Glutamatergic neuron (in vitro differentiated cells): ENCODE measurements around the gene IGLON5. TPM values are rescaled to one million over a fixed set of nuclear protein-coding genes. Genes with fewer than 3 reads are reported as not detected.

Source experiments
- DNase-seq: peaks from one replicate; pipeline ENCODE4 v3.0.0; 2022
- H3K27ac Mint-ChIP-seq: one replicate; pipeline ENCODE4 v1.8.0; 2020; ENCODE audit warnings: mild to moderate bottlenecking, mixed read lengths, inconsistent platforms; ENCODE audit not compliant: unreplicated experiment
- H3K27me3 Mint-ChIP-seq: one replicate; pipeline ENCODE4 v1.8.0; 2020; ENCODE audit warnings: mild to moderate bottlenecking, moderate library complexity, mixed read lengths, inconsistent platforms; ENCODE audit not compliant: unreplicated experiment
- H3K36me3 Mint-ChIP-seq: one replicate; pipeline ENCODE4 v1.8.0; 2020; ENCODE audit warnings: mild to moderate bottlenecking, mixed read lengths, inconsistent platforms; ENCODE audit not compliant: unreplicated experiment
- H3K4me1 Mint-ChIP-seq: one replicate; pipeline ENCODE4 v1.8.0; 2020; ENCODE audit warnings: mild to moderate bottlenecking, low read depth, mixed read lengths, inconsistent platforms; ENCODE audit not compliant: unreplicated experiment
- H3K4me3 Mint-ChIP-seq: one replicate; pipeline ENCODE4 v1.8.0; 2020; ENCODE audit warnings: mild to moderate bottlenecking, mixed read lengths, inconsistent platforms; ENCODE audit not compliant: unreplicated experiment
- H3K9me3 Mint-ChIP-seq: one replicate; pipeline ENCODE4 v1.8.0; 2020; ENCODE audit warnings: mild to moderate bottlenecking, moderate library complexity, mixed read lengths, inconsistent platforms; ENCODE audit not compliant: unreplicated experiment
- CTCF ChIP-seq: fragments of 200-600 bp; sonication (generic); IDR thresholded peaks from one replicate; pipeline ENCODE4 v1.5.0; 2021; ENCODE audit not compliant: partially characterized antibody, unreplicated experiment
- total RNA-seq: library from RNA; stranded (reverse); fragmentation: NEBNext Ultra II Directional; extraction: Animal tissue kit (Norgen Biotek cat#: 25700); gene quantifications from one replicate; pipeline ENCODE4 v1.2.1, GENCODE V29; 2021; ENCODE audit not compliant: unreplicated experiment

Gene IGLON5
- total RNA-seq, 1 donor from 2014 or later: 59.9 TPM

GRCh38 chr19:51354742-51355148 is 43.3 kb downstream of the IGLON5 start:
- peak overlapping the region; percentile 93 for H3K27ac Mint-ChIP-seq
- H3K4me3 Mint-ChIP-seq: peak overlapping the region; percentile 81
- TF ChIP-seq CTCF: no peak
- H3K9me3 Mint-ChIP-seq: peaks cover 17% of the 10 kb centered on the region
- peaks cover 11% of the 10 kb centered on the region for H3K36me3 Mint-ChIP-seq
- peak; percentile 61 for DNase-seq
- peaks cover 5% of the 10 kb centered on the region for H3K4me1 Mint-ChIP-seq
- peaks cover 3% of the 10 kb centered on the region for H3K27me3 Mint-ChIP-seq

- H3K27me3 Mint-ChIP-seq: peaks cover 3% of the 10 kb centered on the region
- H3K27ac Mint-ChIP-seq: no peak overlapping the region
- peak overlapping the region; percentile 42 for H3K4me3 Mint-ChIP-seq
- H3K9me3 Mint-ChIP-seq: peaks cover 15% of the 10 kb centered on the region
- TF ChIP-seq CTCF: no peak
- H3K4me1 Mint-ChIP-seq: peaks cover 5% of the 10 kb centered on the region
- DNase-seq: no peak
- H3K36me3 Mint-ChIP-seq: peaks cover 11% of the 10 kb centered on the region
These were observed 44.8 kb downstream of the IGLON5 start for GRCh38 chr19:51356159-51356801.

- peaks cover 12% of the 10 kb centered on the region for H3K9me3 Mint-ChIP-seq
- H3K4me1 Mint-ChIP-seq: peaks cover 5% of the 10 kb centered on the region
- no peak overlapping the region for H3K27ac Mint-ChIP-seq
- H3K4me3 Mint-ChIP-seq: no peak overlapping the region
- no peak for TF ChIP-seq CTCF
- peaks cover 1% of the 10 kb centered on the region for H3K27me3 Mint-ChIP-seq
- no peak for DNase-seq
- H3K36me3 Mint-ChIP-seq: no peaks in the 10 kb centered on the region
These were observed 46.5 kb downstream of the IGLON5 start for GRCh38 chr19:51357952-51358351.

- Mint-ChIP-seq H3K9me3 (peaks cover 11% of the 10 kb centered on the region), H3K27me3 (no peaks in the 10 kb centered on the region), H3K36me3 (no peaks in the 10 kb centered on the region), H3K4me1 (peaks cover 3% of the 10 kb centered on the region), H3K4me3 (no peak overlapping the region), H3K27ac (no peak overlapping the region)
- no peak for DNase-seq
- TF ChIP-seq CTCF: no peak
These were observed 47.9 kb downstream of the IGLON5 start for GRCh38 chr19:51359294-51359693.

- H3K9me3 Mint-ChIP-seq: peaks cover 9% of the 10 kb centered on the region
- DNase-seq: no peak
- no peak overlapping the region for H3K4me3 Mint-ChIP-seq
- TF ChIP-seq CTCF: no peak
- peaks cover 2% of the 10 kb centered on the region for H3K4me1 Mint-ChIP-seq
- no peak overlapping the region for H3K27ac Mint-ChIP-seq
- H3K36me3 Mint-ChIP-seq: no peaks in the 10 kb centered on the region
- peaks cover 3% of the 10 kb centered on the region for H3K27me3 Mint-ChIP-seq
These were observed 49.8 kb downstream of the IGLON5 start for GRCh38 chr19:51361239-51361638.
